Hematopoietic multipotent progenitor cell treated with erythropoietin and hydrocortisone succinate and interleukin-3 and kit ligand, for 15 days (in vitro differentiated cells): ENCODE results near the gene MIER1.
"Not testable (repeated sequence)": the region's sequence is repeated elsewhere in the genome, so short reads cannot be mapped to it uniquely, and the experiment has no call there.

ENCODE experiments used
- DNase-seq: peaks from one replicate; pipeline ENCODE4 v3.0.0-alpha.2; 2015; ENCODE audit warnings: low spot score

MIER1 gene

DNA sequence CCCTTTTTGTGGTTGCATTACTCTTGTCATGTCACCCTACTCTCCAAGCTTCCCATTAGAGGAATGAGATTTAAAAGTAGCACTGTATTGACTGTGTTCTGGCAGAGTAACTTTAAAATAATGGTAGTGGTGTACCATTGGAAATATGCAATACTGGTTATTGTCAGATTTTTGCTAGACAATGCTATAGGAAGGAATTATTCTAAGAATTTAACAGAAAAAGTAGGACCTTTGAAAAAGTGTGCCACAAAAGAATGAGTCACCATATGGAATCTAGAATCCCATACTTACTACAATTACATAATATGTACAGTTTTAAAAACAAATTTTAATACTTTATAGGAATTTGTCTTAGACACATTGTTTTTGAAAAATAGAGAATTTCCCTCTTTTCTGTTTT is 13.8 kb downstream of the MIER1 start:
- DNase-seq = no peak

DNA sequence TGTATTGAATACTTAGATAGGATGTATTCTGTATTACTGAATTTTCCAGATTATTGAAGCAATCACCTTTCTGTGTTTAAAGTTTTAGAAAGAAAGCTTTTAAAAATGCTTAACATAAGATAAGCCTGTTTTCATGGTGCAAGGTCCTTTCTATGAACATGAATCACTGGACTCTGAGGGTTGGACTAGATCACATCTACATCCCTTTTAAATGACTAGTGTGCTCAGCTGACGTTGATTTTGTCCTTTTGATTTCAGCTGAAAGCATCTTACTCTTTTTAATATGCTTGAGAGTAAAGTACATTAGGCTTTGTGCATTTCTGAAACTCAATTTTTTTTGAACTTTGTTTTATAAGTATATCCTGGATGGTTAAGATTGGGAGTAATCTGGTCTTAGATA is 16.2 kb downstream of the MIER1 start:
- no peak for DNase-seq

DNA sequence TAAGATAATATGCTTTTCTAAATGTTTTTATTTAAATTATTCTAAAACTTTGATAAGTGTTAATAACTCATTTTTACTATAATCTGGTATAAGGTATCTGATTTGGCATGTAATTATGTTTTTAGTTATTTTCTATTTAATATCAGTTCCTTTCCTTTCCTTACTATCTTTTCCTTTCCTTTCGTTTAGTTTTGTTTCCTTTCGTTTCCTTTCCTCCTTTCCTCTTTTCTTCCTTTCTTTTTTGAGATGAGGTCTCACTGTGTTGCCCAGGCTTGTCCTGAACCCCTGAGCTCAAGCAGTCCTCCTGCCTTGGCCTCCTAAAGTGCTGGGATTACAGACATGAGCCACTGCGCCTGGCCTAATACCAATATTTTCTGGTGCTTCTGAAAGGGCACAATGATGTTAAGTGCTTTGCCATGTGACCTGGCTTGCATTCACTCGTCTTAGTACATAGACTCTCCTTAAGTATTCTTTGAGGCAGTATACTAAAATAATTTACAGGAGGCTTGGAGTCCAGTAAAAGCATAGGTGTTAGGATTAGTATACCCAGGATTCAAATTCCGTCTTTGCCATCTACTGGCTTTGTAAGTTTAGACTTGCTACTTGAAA is 18.7 kb downstream of the MIER1 start:
- DNase-seq = no peak

DNA sequence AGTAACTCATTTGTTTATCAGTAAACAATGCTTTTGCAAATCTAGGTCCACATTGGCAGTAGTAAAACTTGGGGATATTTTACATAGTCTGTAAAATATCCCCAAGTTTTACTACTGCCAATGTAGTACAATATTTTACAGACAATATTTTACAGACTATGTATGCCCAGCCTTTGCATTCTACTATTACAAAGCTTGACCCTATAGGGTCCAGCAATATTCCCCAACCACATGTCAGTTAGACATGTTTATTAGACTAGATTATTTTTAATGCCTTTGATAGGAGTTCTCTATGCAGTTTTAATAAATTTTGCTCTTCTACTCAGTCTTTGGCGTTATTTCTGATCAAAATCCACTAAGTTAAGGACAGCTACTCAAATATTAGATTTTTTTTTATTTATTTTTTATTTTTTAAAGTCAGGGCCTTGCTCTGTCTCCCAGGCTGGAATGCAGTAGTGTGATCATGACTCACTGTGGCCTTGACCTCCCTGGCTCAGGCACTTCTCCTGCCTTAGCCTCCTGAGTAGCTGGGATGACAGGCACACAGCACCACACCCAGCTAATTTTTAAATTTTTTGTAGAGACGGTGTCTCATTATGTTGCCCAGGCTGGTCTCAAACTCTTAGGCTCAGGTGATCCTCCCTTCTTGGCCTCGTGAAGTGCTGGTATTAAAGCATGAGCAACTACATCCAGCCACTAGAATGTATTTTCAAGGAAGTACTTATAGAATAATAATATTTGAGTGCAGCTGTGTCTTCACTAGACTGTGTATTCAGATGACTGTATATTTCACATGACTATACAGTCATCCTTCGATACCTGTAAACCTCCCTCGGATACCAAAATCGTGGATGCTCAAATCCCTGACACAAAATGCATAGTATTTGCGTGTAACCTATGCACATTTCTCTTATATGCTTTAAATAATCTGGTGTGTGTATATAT is 19.8 kb downstream of the MIER1 start:
- no peak for DNase-seq

DNA sequence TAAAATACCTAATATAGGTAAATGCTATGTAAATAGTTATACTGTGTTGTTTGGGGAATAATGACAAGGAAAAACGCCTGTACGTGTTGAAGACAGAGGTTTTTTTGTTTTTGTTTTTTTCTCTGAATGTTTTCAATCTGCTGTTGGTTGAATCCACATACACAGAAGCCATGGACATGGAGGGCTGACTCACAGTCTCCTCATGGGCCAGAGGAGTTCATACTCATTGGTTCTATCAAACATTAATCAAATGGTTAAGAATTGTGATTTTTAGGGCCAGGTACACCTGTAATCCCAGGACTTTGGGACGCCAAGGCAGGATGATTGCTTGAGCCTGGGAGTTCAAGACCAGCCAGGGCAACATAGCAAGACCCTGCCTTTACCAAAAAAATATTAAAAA is 20.5 kb downstream of the MIER1 start:
- DNase-seq = no peak

DNA sequence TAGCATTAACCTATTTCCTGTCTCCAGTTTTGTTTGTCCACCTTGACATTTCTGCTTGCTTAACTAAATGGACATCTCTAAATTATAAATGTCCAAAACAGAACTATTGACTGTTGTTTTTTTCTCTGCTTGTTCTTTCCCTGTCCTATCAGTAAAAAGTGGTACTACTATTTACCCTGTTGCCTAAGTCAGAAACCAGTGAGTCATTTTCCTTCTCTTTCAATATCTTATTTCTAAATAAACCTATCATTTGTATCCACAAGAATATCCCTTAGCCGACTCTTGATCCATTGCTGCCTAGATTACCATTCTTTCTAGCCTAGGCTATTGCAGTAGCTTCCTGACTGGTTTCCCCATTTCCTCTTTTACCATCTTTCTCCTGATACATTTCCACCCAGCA is 22.5 kb downstream of the MIER1 start:
- no peak for DNase-seq

DNA sequence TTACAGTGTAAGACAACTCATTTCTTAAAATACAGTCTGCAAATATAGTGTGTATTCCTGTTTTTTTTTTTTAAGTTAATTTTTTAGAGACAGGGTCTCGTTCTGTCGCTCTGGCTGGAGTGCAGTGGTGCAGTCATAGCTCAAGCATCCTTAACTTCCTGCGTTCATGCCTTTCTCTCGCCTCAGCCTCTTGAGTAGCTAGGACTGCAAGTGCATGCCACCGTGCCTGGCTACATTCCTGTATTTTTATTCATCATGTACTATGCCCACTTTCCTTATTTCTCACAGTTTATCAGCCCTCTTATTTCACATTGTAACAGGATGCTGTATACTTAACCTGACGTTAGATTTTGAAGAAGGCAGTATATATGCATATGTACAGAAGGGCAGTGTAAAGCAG is 26.7 kb downstream of the MIER1 start:
- no peak for DNase-seq

GRCh38 chr1:66954208-66954607 is 29.4 kb downstream of the MIER1 start:
- DNase-seq = no peak

DNA sequence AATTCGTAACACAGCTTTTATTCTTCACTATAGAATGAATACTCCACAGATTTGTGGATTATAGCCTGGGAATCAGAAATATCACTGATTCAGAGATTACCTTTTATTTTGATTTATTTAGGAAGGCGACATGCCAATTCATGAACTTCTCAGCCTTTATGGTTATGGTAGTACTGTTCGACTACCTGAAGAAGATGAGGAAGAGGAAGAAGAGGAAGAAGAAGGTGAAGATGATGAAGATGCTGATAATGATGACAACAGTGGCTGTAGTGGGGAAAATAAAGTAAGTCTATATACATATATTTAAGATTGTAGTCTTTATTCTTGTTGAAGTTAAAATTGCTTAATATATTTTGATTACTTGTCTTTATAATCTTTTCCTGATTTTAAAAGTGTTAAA is 33.1 kb downstream of the MIER1 start:
- DNase-seq = no peak

- not testable (repeated sequence) for DNase-seq
These were observed 41.5 kb downstream of the MIER1 start for GRCh38 chr1:66966188-66966873.

- DNase-seq = no peak
These were observed 43.8 kb downstream of the MIER1 start for GRCh38 chr1:66968574-66968973.

GRCh38 chr1:66978201-66978600 is 53.4 kb downstream of the MIER1 start:
- no peak for DNase-seq

DNA sequence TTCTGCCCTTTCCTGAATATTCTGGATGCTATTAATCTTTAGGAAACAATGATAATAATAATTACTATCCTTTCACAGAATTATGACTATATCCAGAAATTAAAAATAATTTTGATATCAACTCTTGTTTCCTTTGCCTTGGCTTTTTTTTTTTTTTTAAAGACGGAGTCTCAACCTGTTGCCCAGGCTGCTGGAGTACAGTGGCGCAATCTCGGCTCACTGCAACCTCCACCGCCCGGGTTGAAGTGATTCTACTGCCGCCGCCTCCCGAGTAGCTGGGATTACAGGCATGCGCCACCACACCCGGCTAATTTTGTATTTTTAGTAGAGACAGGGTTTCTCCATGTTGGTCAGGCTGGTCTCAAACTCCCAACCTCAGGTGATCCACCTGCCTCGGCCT is 54.8 kb downstream of the MIER1 start:
- not testable (repeated sequence) for DNase-seq

DNA sequence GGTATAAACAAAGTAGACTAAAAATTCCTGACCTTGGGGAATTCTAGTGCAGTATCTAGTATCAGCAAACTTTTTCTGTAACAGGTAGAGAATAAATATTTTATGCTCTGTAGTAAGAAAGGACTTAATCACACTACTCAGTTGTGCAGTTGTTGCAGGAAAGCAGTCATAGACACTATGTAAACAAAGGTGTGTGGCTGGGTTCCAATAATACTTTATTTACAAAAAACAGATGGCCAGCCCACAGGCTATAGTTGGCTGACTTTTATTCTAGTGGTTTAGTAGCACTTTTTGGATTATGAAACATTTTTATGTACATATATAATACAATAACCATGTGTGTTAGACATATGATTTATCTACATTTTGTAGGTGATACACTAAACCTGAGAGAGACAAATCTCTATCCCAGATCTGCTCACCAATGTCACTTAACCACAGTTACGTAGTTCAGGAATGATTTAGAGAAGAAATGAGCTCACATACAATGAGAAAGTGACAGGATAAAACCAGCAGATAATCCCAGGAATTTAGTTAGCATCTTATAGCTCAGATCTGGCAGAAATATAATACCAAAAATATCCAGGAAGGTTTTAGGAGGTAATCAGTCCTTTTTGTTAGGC is 56.1 kb downstream of the MIER1 start:
- DNase-seq = no peak

- DNase-seq = peak; percentile 73
These were observed 56.9 kb downstream of the MIER1 start for GRCh38 chr1:66981679-66982078.

- no peak for DNase-seq
These were observed 57.9 kb downstream of the MIER1 start for GRCh38 chr1:66982561-66983260.

DNA sequence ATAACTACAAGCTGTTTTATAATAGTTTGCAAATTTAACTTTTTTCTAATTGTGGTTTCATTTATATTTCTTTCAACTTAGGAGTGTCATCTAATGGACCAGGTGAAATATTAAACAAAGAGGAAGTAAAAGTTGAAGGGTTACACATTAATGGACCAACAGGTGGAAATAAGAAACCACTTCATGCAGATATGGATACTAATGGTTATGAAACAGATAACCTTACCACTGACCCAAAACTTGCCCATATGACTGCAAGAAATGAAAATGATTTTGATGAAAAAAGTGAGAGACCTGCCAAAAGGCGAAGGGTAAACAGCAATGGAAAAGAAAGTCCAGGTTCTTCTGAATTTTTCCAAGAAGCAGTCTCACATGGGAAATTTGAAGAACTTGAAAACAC is 59.7 kb downstream of the MIER1 start:
- no peak for DNase-seq

DNA sequence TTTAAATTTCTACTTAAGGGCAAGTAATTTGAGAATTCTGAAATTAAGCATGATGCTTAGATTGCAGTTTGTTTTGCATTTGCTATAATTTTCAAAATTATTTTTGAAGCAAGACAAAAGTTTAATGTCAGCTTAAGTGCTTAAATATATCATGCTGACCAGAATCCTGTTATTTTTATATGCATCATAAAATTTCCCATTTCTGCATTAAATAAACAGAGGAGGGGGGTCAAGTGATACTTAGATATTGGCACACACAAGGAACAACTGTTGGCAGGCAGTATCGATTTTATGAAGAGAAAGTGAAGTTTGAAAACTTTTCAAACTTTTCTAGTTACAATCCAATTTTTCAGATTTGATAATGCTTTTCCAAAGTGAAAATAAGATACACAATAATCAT is 61.0 kb downstream of the MIER1 start:
- no peak for DNase-seq

GRCh38 chr1:66993076-66993475 is 68.3 kb downstream of the MIER1 start:
- no peak for DNase-seq

DNA sequence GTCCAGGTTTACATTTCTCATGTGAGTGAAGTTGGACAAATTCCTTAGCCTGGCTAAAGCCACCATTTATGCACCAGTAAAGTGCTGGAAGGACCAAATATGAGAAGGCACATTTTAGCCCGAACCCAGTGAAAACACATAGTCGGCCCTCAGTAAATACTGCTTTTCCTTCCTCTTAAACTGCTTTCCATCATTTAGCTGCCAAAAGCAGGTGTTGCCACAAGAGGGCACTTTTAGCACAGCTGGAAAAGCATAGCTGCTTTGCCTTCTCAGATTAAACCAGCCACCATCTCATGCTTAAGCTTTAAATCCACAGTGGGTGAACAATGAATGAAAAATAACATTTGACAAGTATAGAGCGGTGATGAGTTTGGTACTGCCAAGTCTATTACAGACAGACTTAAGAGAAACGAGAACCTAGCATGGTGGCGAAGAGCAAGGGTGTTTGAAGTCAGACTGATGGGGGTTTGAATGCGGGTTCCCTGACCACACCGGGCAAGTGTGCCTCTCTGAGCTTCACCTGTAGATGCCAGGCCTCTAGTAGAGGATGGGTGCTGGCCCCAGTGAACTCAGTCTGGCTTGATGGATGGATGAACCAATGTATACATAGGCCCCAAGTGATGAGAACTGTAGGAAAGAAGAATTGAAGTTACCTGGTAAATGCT is 71.4 kb downstream of the MIER1 start:
- DNase-seq = peak; percentile 63

DNA sequence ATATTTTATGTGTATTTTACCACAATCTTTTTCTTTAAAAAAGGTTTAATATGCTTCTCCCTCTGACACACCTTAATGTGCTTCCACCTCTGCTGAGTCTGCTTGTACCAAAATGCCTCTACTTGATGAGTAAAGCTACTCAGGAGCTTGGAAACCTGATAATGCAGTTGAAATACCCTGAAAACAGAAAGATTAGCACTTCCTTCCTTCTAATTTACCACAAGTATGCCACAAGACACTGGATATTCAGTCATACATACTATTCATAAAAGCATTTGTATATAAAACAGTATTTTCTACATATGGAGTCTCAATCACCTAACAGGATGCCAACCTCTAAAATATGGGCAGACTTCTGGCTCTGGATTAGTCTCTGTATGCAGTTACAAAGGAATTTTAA is 74.2 kb downstream of the MIER1 start:
- DNase-seq = no peak
